ENCODE measurements around the gene TYSND1.

GRCh38 chr10:70093335-70093944, 53.1 kb downstream of the TYSND1 start:
- TF ChIP-seq POLR2A (IDR thresholded peaks at IDR 0.05), result no peak
- no peak for TF ChIP-seq CTCF (IDR thresholded peaks at IDR 0.05)

Measured in body of pancreas (tissue), 4 donors.